A673 (cell line): ENCODE measurements around the gene ZG16. TPM values are rescaled to one million over a fixed set of nuclear protein-coding genes. Genes with fewer than 3 reads are reported as not detected.
"Not testable (repeated sequence)": the region's sequence is repeated elsewhere in the genome, so short reads cannot be mapped to it uniquely, and the experiment has no call there.

Experiments used
- BruUV-seq: library from RNA; stranded (reverse); fragments of 400-500 nt; replicated peaks from 2 replicates; lab custom pipeline; 2021; lab: Mats Ljungman, UMichigan
- CTCF ChIA-PET: fragments of 300-600 bp; sonication (Branson Sonifier 250); formaldehyde crosslinking; loops from one replicate; lab custom pipeline; 2022; ENCODE audit warnings: antibody characterized with exemption; lab: Charles Lee
- POLR2A ChIA-PET: fragments of 300-600 bp; sonication (Branson Sonifier 250); formaldehyde crosslinking; loops from one replicate; lab custom pipeline; 2022; ENCODE audit warnings: antibody characterized with exemption; ENCODE audit not compliant: low non-redundant PET; lab: Charles Lee
- DNase-seq: peaks from one replicate; pipeline ENCODE4 v3.0.0-alpha.2; 2015; ENCODE audit warnings: low spot score
- H3K27ac ChIP-seq: fragments of 200-600 bp; sonication (generic); 2 replicates; pipeline ENCODE4 v1.5.1; 2016; ENCODE audit warnings: mixed run types, low read depth, mild to moderate bottlenecking, mixed read lengths, antibody characterized with exemption, low read length; ENCODE audit not compliant: poor library complexity, severe bottlenecking
- H3K27me3 ChIP-seq: fragments of 200-600 bp; sonication (generic); replicated peaks from 2 replicates; pipeline ENCODE4 v1.6.1; 2017; ENCODE audit warnings: mixed run types, low read depth, mild to moderate bottlenecking, mixed read lengths, antibody characterized with exemption, low read length; ENCODE audit not compliant: insufficient read depth, poor library complexity
- H3K36me3 ChIP-seq: fragments of 200-600 bp; sonication (generic); 2 replicates; pipeline ENCODE4 v1.6.1; 2016; ENCODE audit warnings: mixed run types, mild to moderate bottlenecking, mixed read lengths, antibody characterized with exemption, low read length; ENCODE audit not compliant: insufficient read depth, poor library complexity, severe bottlenecking
- H3K4me1 ChIP-seq: fragments of 200-600 bp; sonication (generic); 2 replicates; pipeline ENCODE4 v1.6.1; 2017; ENCODE audit warnings: mixed run types, mild to moderate bottlenecking, mixed read lengths, antibody characterized with exemption, low read length; ENCODE audit not compliant: insufficient read depth, poor library complexity, severe bottlenecking
- H3K4me3 ChIP-seq: fragments of 200-600 bp; sonication (generic); 2 replicates; pipeline ENCODE4 v1.5.1; 2016; ENCODE audit warnings: low read depth, mixed run types, mild to moderate bottlenecking, mixed read lengths, low read length; ENCODE audit not compliant: poor library complexity, severe bottlenecking
- H3K9me3 ChIP-seq: fragments of 200-600 bp; sonication (generic); 2 replicates; pipeline ENCODE4 v1.6.1; 2016; ENCODE audit warnings: mixed run types, low read depth, mild to moderate bottlenecking, mixed read lengths, antibody characterized with exemption, low read length; ENCODE audit not compliant: poor library complexity, severe bottlenecking
- CTCF ChIP-seq: fragments of 300-800, 200-600 bp; sonication (generic); conservative IDR thresholded peaks from 2 replicates; pipeline ENCODE4 v1.5.1; 2017; ENCODE audit warnings: low read depth, mild to moderate bottlenecking, antibody characterized with exemption, low read length, moderate library complexity, mixed read lengths
- EZH2 ChIP-seq: fragments of 200-600 bp; sonication (generic); IDR thresholded peaks from 2 replicates; pipeline ENCODE4 v1.6.1; 2017; ENCODE audit warnings: borderline replicate concordance, low read depth, mild to moderate bottlenecking, mixed read lengths, antibody characterized with exemption, low read length; ENCODE audit not compliant: poor library complexity, severe bottlenecking
- intact Hi-C: fragments of 100-400 bp; cut with micrococcal nuclease; formaldehyde crosslinking; loops from one replicate; pipeline ENCODE4 v1.10.0; 2022; ENCODE audit not compliant: unreplicated experiment
- total RNA-seq: library from RNA; stranded (reverse); gene quantifications from 2 replicates; pipeline ENCODE4 v1.2.3, GENCODE V29; 2021

Gene ZG16
- total RNA-seq, 1 experiment from 2014 or later = not detected

GRCh38 chr16:29737713-29738112 is 40.3 kb upstream of the ZG16 start:
- H3K27me3 ChIP-seq = no peaks in the 10 kb centered on the region
- H3K27ac ChIP-seq = no peak overlapping the region
- ChIA-PET CTCF (no interaction called here), POLR2A (no interaction called here)
- H3K36me3 ChIP-seq = no peaks in the 10 kb centered on the region
- TF ChIP-seq CTCF (no peak), EZH2 (no peak)
- DNase-seq = no peak
- intact Hi-C loops = no loop called here
- H3K4me1 ChIP-seq = no peaks in the 10 kb centered on the region
- no peak overlapping the region for H3K4me3 ChIP-seq
- BruUV-seq = no TSS peak
- no peaks in the 10 kb centered on the region for H3K9me3 ChIP-seq

GRCh38 chr16:29738514-29738913 is 39.5 kb upstream of the ZG16 start:
- Histone ChIP-seq H3K27me3 (no peaks in the 10 kb centered on the region), H3K36me3 (no peaks in the 10 kb centered on the region), H3K4me3 (no peak overlapping the region), H3K4me1 (no peaks in the 10 kb centered on the region), H3K9me3 (no peaks in the 10 kb centered on the region), H3K27ac (no peak overlapping the region)
- no peak for TF ChIP-seq CTCF
- TF ChIP-seq EZH2 = no peak
- CTCF ChIA-PET = no interaction called here
- POLR2A ChIA-PET = no interaction called here
- no TSS peak for BruUV-seq
- DNase-seq = no peak
- intact Hi-C loops = no loop called here

GRCh38 chr16:29739927-29740629 is 38.0 kb upstream of the ZG16 start:
- POLR2A ChIA-PET, DNase-seq, H3K4me3 ChIP-seq, H3K27me3 ChIP-seq, H3K4me1 ChIP-seq, H3K36me3 ChIP-seq, CTCF ChIA-PET, BruUV-seq, intact Hi-C loops, H3K27ac ChIP-seq, H3K9me3 ChIP-seq: not testable (repeated sequence)

- H3K9me3 ChIP-seq, POLR2A ChIA-PET, H3K4me1 ChIP-seq, H3K27ac ChIP-seq, DNase-seq, H3K36me3 ChIP-seq, BruUV-seq, H3K27me3 ChIP-seq, intact Hi-C loops, CTCF ChIA-PET, H3K4me3 ChIP-seq: not testable (repeated sequence)
Observed at GRCh38 chr16:29740630-29741015, 37.4 kb upstream of the ZG16 start.
